Bronchial epithelial cell (primary cell): ENCODE data around the gene CPSF3. TPM values are rescaled to one million over a fixed set of nuclear protein-coding genes. Genes with fewer than 3 reads are reported as not detected.

Experiments
- DNase-seq: peaks from one replicate; pipeline ENCODE4 v3.0.0-alpha.2; 2010; ENCODE audit warnings: low read depth
- FAIRE-seq: peaks from 2 replicates; lab custom pipeline; 2011; peaks lifted over from hg19 to GRCh38; lab: Jason Lieb, UNC
- H3K27me3 ChIP-seq: 2 replicates; pipeline ENCODE4 v1.5.1; 2011; ENCODE audit warnings: low read length; ENCODE audit not compliant: control insufficient read depth, insufficient read depth
- H3K36me3 ChIP-seq: 2 replicates; pipeline ENCODE4 v1.5.1; 2011; ENCODE audit warnings: low read length; ENCODE audit not compliant: control insufficient read depth, insufficient read depth
- H3K4me3 ChIP-seq: 2 replicates; pipeline ENCODE4 v1.5.1; 2011; ENCODE audit warnings: mild to moderate bottlenecking, low read depth, low read length, control low read depth
- total RNA-seq: library from RNA; depleted of rRNA; stranded (reverse); fragments of >200 nt; gene quantifications from 2 replicates; pipeline ENCODE4 v1.2.1, GENCODE V29; 2014
- TF ChIP-seq, protein P1 (sequence below): IDR thresholded peaks from 2 replicates; pipeline ENCODE4 v1.5.1; 2011; ENCODE audit warnings: mild to moderate bottlenecking, moderate library complexity, low read length, control low read depth, inconsistent platforms; ENCODE audit not compliant: insufficient read depth, severe bottlenecking

The CPSF3 gene
- total RNA-seq, 1 donor from 2014 or later = 50.8 TPM

DNA sequence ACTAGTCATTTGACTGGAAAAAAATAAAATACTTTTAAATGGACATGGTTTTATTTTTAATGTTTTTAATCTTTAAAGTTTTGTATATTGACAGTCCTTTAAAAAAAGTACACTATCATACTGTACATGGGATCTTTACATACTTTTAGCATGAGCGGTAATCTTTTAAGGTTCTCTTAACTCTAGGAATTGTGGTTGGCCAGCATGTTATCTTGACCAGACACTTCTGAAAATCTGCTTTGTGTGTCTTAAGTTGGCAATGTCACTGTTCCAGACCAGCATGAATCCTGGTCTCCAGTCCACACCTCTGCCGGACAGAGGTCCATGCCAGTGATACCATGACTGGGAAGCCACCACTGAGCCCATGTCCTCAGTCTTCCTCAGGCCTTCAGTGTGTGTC is 17.8 kb upstream of the CPSF3 start:
- TF ChIP-seq, protein P1, sequence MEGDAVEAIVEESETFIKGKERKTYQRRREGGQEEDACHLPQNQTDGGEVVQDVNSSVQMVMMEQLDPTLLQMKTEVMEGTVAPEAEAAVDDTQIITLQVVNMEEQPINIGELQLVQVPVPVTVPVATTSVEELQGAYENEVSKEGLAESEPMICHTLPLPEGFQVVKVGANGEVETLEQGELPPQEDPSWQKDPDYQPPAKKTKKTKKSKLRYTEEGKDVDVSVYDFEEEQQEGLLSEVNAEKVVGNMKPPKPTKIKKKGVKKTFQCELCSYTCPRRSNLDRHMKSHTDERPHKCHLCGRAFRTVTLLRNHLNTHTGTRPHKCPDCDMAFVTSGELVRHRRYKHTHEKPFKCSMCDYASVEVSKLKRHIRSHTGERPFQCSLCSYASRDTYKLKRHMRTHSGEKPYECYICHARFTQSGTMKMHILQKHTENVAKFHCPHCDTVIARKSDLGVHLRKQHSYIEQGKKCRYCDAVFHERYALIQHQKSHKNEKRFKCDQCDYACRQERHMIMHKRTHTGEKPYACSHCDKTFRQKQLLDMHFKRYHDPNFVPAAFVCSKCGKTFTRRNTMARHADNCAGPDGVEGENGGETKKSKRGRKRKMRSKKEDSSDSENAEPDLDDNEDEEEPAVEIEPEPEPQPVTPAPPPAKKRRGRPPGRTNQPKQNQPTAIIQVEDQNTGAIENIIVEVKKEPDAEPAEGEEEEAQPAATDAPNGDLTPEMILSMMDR = no peak
- no peak overlapping the region for H3K4me3 ChIP-seq
- H3K27me3 ChIP-seq = no peaks in the 10 kb centered on the region
- DNase-seq (no peak), FAIRE-seq (no peak)
- peaks cover 22% of the 10 kb centered on the region for H3K36me3 ChIP-seq

DNA sequence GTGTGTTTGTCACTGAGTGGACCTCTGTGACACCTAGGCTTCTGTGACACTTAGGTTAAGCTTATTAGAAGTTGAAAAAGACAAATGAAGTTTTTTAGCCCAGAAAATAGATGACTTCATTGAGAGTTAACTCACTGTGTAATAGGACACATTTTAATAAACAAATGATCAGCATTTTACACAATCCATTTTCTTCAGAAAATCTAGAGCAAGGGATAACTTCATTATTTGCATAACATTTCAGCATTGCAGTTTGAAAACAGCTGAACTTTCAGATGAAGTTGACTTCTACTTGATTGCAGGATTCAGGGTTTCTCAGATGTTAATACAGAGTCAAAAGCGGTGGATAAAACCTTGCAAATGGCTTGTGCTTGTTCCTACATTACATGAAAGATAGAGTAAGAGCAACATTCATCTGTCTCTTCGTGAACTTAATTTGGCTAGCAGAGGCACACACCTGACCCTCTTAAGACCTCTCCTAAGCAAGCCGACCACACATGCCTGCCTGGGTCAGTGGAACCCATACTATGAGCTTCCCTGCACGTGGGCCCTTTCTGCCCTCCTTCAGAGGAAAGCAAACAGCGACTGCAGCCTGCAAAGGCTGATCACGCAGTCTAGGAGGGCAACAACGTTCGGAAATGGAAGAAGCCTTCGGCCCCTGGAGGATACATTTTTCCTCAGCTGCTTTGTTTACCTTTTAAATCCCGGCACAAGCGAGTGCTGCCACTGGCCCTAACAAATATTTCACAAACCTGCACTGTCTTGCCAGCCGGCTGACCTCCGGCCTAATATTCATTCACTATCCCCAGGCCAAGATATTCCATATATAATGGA is 16.7 kb upstream of the CPSF3 start:
- FAIRE-seq (no peak), DNase-seq (no peak)
- Histone ChIP-seq H3K4me3 (no peak overlapping the region), H3K27me3 (no peaks in the 10 kb centered on the region), H3K36me3 (peaks cover 12% of the 10 kb centered on the region)
- TF ChIP-seq, protein P1 = no peak

DNA sequence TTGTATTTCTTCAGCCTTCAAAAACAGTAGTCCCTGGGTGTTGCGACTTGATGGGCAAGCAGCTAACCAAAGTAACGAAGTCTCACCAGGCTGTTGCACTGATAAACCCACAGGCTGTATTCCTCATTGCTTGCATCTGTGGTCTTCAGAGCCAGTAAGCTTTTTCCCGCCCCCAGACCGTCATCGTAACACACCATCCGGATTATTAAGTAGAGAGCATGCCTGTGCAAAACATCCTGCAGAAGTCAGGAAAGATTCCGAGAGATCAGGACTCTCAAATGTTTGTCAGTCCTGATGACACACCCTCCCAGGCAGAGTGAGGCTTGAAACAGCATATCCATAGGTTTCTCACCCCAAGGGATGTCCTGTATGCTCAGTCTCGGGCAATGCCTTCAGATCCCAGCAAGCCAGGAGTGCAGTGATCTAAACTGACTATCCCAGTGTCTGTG is 16.1 kb upstream of the CPSF3 start:
- DNase-seq (peak; percentile 87), FAIRE-seq (no peak)
- H3K36me3 ChIP-seq = peaks cover 10% of the 10 kb centered on the region

GRCh38 chr2:9408641-9409151 is 14.8 kb upstream of the CPSF3 start:
- Histone ChIP-seq H3K36me3 (peaks cover 4% of the 10 kb centered on the region), H3K4me3 (no peak overlapping the region), H3K27me3 (no peaks in the 10 kb centered on the region)
- no peak for FAIRE-seq
- TF ChIP-seq, protein P1 = no peak
- DNase-seq = peak; percentile 69

More for the DNA sequence above, 16.1 kb upstream of the CPSF3 start:
- TF ChIP-seq, protein P1 = no peak
- H3K27me3 ChIP-seq = no peaks in the 10 kb centered on the region
- no peak overlapping the region for H3K4me3 ChIP-seq

DNA sequence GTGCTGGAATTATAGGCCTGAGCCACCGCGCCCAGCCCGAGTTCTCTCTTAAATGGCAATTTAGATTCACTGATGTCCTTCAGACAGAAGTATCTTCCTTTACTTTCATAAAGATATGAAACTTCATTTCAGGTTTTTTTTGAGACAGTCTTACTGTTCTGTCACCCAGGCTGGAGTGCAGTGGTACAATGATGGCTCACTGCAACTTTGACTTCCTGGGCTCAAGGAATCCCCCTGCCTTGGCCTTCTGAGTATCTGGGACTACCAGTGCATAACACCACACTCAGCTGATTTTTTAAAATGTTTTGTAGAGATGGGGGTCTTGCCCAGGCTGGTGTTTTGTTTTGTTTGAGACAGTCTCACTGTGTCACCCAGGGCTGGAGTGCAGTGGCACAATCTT is 13.3 kb upstream of the CPSF3 start:
- H3K27me3 ChIP-seq = no peaks in the 10 kb centered on the region
- FAIRE-seq (no peak), DNase-seq (no peak)
- H3K36me3 ChIP-seq = peaks cover 4% of the 10 kb centered on the region
- H3K4me3 ChIP-seq = no peak overlapping the region
- TF ChIP-seq, protein P1 = no peak
